HG02943 (cell line): ENCODE data around the gene FOXJ3.

Experiments used
- ATAC-seq: cut with Tn5 transposase; IDR thresholded peaks from one replicate; pipeline ENCODE4 v1.9.1; 2021; ENCODE audit warnings: mild to moderate bottlenecking, low read depth, moderate library complexity; ENCODE audit not compliant: unreplicated experiment

Gene FOXJ3

DNA sequence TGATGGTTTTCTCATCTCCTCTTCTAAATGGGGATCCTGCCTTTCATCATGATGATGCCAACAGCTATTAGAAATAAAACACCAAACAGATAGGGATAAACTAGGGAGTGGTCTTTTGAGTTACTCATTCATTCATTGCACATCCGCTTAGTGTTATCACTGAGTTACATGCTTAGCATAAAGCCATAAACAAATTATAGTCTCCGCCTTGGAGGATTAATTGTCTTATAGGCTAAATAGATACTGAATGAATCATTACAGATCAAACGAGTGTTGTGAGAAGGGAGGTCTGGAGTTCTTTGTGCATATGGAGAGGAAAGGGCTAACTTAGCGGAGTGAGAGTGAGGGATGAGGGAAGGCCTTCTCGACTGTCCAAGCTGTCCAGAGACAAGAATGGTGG lies 201.6 kb downstream of the FOXJ3 start:
- no peak for ATAC-seq

DNA sequence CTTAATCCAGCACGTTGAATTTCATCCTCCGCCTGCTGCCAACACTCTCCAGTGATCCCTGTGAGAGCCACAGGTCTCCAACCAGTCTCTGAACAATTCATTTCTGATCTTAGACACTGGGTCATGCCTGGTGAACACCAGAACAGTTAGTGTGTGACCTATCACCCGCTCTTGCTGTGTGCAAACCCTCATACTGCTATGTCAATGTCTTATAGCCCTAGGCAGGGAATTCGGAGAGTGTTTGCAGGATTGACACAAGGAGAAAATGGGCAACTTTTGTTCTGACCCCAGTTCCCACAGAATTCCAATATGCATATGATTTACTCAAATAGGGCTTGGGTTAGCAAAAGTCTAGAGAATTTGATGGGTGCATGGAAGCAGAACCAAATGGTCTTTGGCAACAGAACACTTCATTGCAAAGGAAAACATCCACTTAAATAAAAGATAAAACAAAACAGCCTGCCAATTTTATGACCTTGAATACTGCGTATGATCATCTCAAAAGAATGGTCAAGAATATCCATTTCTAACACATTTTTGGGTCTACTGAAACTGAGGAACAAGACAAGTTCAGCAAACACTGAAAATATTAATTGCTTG lies 204.9 kb downstream of the FOXJ3 start:
- no peak for ATAC-seq

DNA sequence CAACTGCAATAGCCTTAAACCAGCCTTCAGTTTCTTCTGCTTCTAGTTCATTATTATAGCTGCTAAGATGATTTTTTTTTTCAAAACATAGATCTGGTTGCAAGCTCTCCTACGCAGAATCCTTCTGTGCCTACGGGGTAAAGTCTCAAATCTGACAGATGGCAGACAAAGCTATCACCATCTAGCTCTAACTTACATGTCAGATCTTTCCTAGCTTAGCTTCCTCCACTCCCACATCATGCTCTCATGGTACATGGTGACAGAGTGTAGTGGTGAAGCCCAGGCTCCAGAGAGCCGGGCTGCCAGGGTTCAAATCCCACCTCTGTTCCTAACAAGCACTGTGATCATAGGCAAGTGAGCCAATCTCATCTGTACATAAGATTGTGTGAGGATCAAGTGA lies 206.1 kb downstream of the FOXJ3 start:
- no peak for ATAC-seq

DNA sequence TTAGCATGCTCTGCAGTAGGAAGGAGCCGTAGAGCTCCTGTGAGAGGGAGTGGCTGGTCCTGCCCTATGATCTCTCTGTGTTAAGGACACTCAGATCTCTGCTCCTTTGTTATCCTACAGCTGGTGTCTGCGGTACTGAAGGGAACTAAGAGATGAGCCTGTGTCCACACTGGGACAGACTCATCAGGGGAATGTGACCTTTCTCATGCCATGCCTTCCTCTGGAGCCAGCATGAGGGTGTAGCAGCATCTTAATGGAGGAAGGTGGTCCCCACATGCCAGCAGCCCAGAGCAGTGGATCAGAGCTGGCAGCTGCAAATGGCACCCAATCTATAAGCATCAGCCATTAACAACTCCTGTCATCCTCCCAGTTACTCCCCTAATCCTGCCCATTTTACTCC lies 206.5 kb downstream of the FOXJ3 start:
- ATAC-seq: no peak

DNA sequence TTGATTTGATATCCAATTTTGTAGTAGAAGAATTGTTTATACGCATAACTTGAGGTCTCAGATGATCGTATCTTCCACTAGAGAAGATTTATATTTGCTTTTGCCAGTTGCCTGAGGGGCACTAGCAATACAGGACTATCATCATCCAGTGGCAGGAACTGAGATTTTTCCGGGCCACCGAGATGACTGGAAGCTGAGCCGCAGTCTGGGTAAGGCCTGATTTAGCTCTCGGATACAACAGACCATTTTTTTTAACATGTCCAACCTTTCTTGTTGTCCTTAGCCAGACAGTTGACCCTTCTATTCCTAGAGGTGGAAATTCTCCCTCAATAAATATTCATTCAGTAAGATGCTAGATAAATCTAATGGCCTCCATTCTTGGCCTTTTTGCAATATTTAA lies 207.3 kb downstream of the FOXJ3 start:
- ATAC-seq: no peak
